ENCODE data around the gene ARSH. TPM values are rescaled to one million over a fixed set of nuclear protein-coding genes. Genes with fewer than 3 reads are reported as not detected.

Gene ARSH
- total and polyA plus RNA-seq, 9 of the 15 experiments (the other 6 are each of a cell fraction or from before 2014, with no cell fraction given) = not detected

GRCh38 chrX:3066555-3066954 lies 60.2 kb downstream of the ARSH start:
- H3K4me2 ChIP-seq (ENCODE audit: insufficient read depth, low read length) = no peak overlapping the region
- FAIRE-seq = no peak

GRCh38 chrX:3075959-3076358 lies 69.6 kb downstream of the ARSH start:
- Histone ChIP-seq H3K4me2 (ENCODE audit: insufficient read depth, low read length) (no peak overlapping the region), H3K79me2 (ENCODE audit: control insufficient read depth, insufficient read depth, low read length) (no peaks in the 10 kb centered on the region)
- intact Hi-C loops (cut with micrococcal nuclease) = no loop called here

More at GRCh38 chrX:3066555-3066954, 60.2 kb downstream of the ARSH start:
- Histone ChIP-seq H4K20me1 (replicated peaks; ENCODE audit: control insufficient read depth, insufficient read depth, low read length) (no peaks in the 10 kb centered on the region), H3K9me1 (ENCODE audit: control insufficient read depth, insufficient read depth, low read length) (no peaks in the 10 kb centered on the region), H3K36me3 (ENCODE audit: control insufficient read depth, insufficient read depth, low read length) (no peaks in the 10 kb centered on the region), H3K4me3 (no peak overlapping the region), H3K4me1 (replicated peaks in 1 of 2; ENCODE audit: control insufficient read depth in 2 of 2, insufficient read depth in 2 of 2, low read length in 2 of 2) (no peaks in the 10 kb centered on the region; a peak in 1 of 5 replicates), H2AFZ (ENCODE audit: low read depth, low read length) (no peak overlapping the region), H3K9me3 (replicated peaks; ENCODE audit: control insufficient read depth, insufficient read depth, low read depth, low read length) (no peaks in the 10 kb centered on the region), H3K27ac (ENCODE audit: extremely low read depth, low read depth, low read length) (no peak overlapping the region), H3K9ac (ENCODE audit: insufficient read depth in 1 of 2, low read depth in 2 of 2, low read length in 2 of 2) (no peak overlapping the region), H3K27me3 (ENCODE audit: control insufficient read depth in 2 of 2, insufficient read depth in 2 of 2, low read length in 2 of 2) (no peaks in the 10 kb centered on the region), H3K79me2 (ENCODE audit: control insufficient read depth, insufficient read depth, low read length) (no peaks in the 10 kb centered on the region)
- no TSS peak for BruUV-seq (replicated peaks)
- no peak for ATAC-seq
- intact Hi-C loops (cut with micrococcal nuclease) = no loop called here
- WGBS (ENCODE audit: insufficient coverage, low coverage, missing lambda C conversion rate) = 3% methylated on average over 7 of the region's 9 CpGs
- TF ChIP-seq ESRRA (IDR thresholded peaks at IDR 0.05; ENCODE audit: borderline replicate concordance, low read depth) = no peak
- peak; percentile 16; the same call in 1 of the 2 replicates for TF ChIP-seq CEBPB (tag; IDR thresholded peaks at IDR 0.05)
- POLR2A ChIA-PET = interaction anchor here (0.6 kb wide), 1 partner anchor 262 kb away, joined by 5 read pairs; no protein-coding TSS in a partner anchor
- in situ Hi-C loops (cut with MboI) = no loop called here
- DNase-seq (ENCODE audit: extremely low read depth in 1 of 4, low spot score in 3 of 4) = no peak
- CTCF ChIA-PET (ENCODE audit: low intra/inter-chr PET ratio) = no interaction called here

More at GRCh38 chrX:3075959-3076358, 69.6 kb downstream of the ARSH start:
- no peak for ATAC-seq
- Histone ChIP-seq H4K20me1 (replicated peaks; ENCODE audit: control insufficient read depth, insufficient read depth, low read length) (no peaks in the 10 kb centered on the region), H3K4me1 (replicated peaks in 1 of 2; ENCODE audit: control insufficient read depth in 2 of 2, insufficient read depth in 2 of 2, low read length in 2 of 2) (no peaks in the 10 kb centered on the region; a peak in 1 of 5 replicates), H3K4me3 (no peak overlapping the region), H3K9me1 (ENCODE audit: control insufficient read depth, insufficient read depth, low read length) (no peaks in the 10 kb centered on the region), H3K36me3 (ENCODE audit: control insufficient read depth, insufficient read depth, low read length) (no peaks in the 10 kb centered on the region), H2AFZ (ENCODE audit: low read depth, low read length) (no peak overlapping the region), H3K27me3 (ENCODE audit: control insufficient read depth in 2 of 2, insufficient read depth in 2 of 2, low read length in 2 of 2) (no peaks in the 10 kb centered on the region; a peak in 2 of 5 replicates), H3K27ac (ENCODE audit: extremely low read depth, low read depth, low read length) (no peak overlapping the region), H3K9ac (ENCODE audit: insufficient read depth in 1 of 2, low read depth in 2 of 2, low read length in 2 of 2) (no peak overlapping the region), H3K9me3 (replicated peaks; ENCODE audit: control insufficient read depth, insufficient read depth, low read depth, low read length) (no peaks in the 10 kb centered on the region)
- FAIRE-seq = no peak
- ChIA-PET CTCF (ENCODE audit: low intra/inter-chr PET ratio) (no interaction called here), POLR2A (no interaction called here)
- TF ChIP-seq ZNF512 (tag; IDR thresholded peaks at IDR 0.05) (peak; percentile 80), TAF15 (IDR thresholded peaks at IDR 0.05; ENCODE audit: low read depth, low read length) (no peak)
- WGBS (ENCODE audit: insufficient coverage, low coverage, missing lambda C conversion rate) = no CpG with 5 or more reads among the region's 1 CpG
- no peak for DNase-seq (ENCODE audit: extremely low read depth in 1 of 4, low spot score in 3 of 4)
- in situ Hi-C loops (cut with MboI) = no loop called here
- BruUV-seq (replicated peaks) = no TSS peak

All from K562 (cell line).